Measurements from ENCODE around the gene CRYL1.

DNA sequence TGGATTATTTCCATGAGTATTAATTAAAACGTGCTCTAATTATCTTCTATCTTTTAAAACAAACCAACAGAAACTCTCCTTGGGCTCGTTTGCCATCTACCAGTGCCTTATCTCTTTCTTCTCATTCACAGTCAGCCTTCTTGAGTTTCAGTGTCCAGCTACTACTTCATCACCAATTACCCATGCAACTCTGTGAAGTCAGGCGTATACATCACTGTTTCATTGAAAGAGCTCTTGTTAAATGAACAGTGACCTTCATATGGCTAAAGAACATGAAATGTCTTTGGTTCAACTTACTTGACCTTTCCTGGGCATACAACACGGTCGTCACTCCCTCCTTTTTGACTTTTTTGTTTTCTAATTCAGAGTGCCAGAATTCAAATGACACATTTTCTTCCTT, 36.1 kb upstream of the CRYL1 start:
- TF ChIP-seq, protein P1, sequence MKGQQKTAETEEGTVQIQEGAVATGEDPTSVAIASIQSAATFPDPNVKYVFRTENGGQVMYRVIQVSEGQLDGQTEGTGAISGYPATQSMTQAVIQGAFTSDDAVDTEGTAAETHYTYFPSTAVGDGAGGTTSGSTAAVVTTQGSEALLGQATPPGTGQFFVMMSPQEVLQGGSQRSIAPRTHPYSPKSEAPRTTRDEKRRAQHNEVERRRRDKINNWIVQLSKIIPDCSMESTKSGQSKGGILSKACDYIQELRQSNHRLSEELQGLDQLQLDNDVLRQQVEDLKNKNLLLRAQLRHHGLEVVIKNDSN (IDR thresholded peaks at IDR 0.05; ENCODE audit: borderline replicate concordance, low read depth): no peak
- TF ChIP-seq RAD21 (IDR thresholded peaks at IDR 0.05; ENCODE audit: low read length) (no peak), POLR2AphosphoS5 (IDR thresholded peaks at IDR 0.05; ENCODE audit: low read depth, low read length) (no peak), RFX5 (IDR thresholded peaks at IDR 0.05; ENCODE audit: low read length) (no peak), EP300 (IDR thresholded peaks at IDR 0.05; ENCODE audit: borderline replicate concordance in 1 of 2, low read depth in 1 of 2, low read length in 1 of 2) (no peak), TCF12 (IDR thresholded peaks at IDR 0.05) (no peak), TAF1 (IDR thresholded peaks at IDR 0.05; ENCODE audit: borderline replicate concordance, low read depth, low read length) (no peak), TEAD4 (IDR thresholded peaks at IDR 0.05; ENCODE audit: borderline replicate concordance, insufficient read depth) (no peak), GABPA (IDR thresholded peaks at IDR 0.05; ENCODE audit: low read depth) (no peak), YY1 (IDR thresholded peaks at IDR 0.05; ENCODE audit: low read depth) (no peak)
- TF ChIP-seq, protein P2, sequence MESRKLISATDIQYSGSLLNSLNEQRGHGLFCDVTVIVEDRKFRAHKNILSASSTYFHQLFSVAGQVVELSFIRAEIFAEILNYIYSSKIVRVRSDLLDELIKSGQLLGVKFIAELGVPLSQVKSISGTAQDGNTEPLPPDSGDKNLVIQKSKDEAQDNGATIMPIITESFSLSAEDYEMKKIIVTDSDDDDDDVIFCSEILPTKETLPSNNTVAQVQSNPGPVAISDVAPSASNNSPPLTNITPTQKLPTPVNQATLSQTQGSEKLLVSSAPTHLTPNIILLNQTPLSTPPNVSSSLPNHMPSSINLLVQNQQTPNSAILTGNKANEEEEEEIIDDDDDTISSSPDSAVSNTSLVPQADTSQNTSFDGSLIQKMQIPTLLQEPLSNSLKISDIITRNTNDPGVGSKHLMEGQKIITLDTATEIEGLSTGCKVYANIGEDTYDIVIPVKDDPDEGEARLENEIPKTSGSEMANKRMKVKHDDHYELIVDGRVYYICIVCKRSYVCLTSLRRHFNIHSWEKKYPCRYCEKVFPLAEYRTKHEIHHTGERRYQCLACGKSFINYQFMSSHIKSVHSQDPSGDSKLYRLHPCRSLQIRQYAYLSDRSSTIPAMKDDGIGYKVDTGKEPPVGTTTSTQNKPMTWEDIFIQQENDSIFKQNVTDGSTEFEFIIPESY (IDR thresholded peaks at IDR 0.05; ENCODE audit: borderline replicate concordance, low read depth): no peak
- TF ChIP-seq, protein P3, sequence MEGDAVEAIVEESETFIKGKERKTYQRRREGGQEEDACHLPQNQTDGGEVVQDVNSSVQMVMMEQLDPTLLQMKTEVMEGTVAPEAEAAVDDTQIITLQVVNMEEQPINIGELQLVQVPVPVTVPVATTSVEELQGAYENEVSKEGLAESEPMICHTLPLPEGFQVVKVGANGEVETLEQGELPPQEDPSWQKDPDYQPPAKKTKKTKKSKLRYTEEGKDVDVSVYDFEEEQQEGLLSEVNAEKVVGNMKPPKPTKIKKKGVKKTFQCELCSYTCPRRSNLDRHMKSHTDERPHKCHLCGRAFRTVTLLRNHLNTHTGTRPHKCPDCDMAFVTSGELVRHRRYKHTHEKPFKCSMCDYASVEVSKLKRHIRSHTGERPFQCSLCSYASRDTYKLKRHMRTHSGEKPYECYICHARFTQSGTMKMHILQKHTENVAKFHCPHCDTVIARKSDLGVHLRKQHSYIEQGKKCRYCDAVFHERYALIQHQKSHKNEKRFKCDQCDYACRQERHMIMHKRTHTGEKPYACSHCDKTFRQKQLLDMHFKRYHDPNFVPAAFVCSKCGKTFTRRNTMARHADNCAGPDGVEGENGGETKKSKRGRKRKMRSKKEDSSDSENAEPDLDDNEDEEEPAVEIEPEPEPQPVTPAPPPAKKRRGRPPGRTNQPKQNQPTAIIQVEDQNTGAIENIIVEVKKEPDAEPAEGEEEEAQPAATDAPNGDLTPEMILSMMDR (IDR thresholded peaks at IDR 0.05): no peak

Data from SK-N-SH (cell line).